Naive thymus-derived CD4-positive, alpha-beta T cell (primary cell): Measurements from ENCODE around the gene ANKS1B. TPM values are rescaled to one million over a fixed set of nuclear protein-coding genes. Genes with fewer than 3 reads are reported as not detected.

Source experiments
- ATAC-seq: fragments of 150-1000 bp; cut with Tn5 transposase; 2 replicates; pipeline ENCODE4 v1.10.0; 2021; ENCODE audit warnings: mild to moderate bottlenecking, moderate library complexity
- CTCF ChIA-PET: fragments of 350-600 bp; sonication (Branson Sonifier 250); formaldehyde crosslinking; loops from one replicate; lab custom pipeline; 2021; ENCODE audit warnings: antibody characterized with exemption; lab: Charles Lee
- POLR2A ChIA-PET: fragments of 350-600 bp; sonication (Branson Sonifier 250); formaldehyde crosslinking; loops from one replicate; lab custom pipeline; 2021; ENCODE audit warnings: antibody characterized with exemption, inconsistent platforms; lab: Charles Lee
- DNase-seq, 9 donors: peaks; one replicate each; pipeline versions ENCODE4 v3.0.0 to v3.0.0-alpha.2; 2020 to 2022; ENCODE audit warnings: mixed read lengths in 1 of 9
- H3K27ac ChIP-seq: one replicate; pipeline ENCODE4 v1.7.0; 2013; ENCODE audit warnings: mild to moderate bottlenecking, low read depth, low read length, moderate library complexity
- H3K27me3 ChIP-seq, 2 donors: one replicate each; pipeline ENCODE4 v1.7.0; 2013; ENCODE audit warnings: low read length in 2 of 2, mild to moderate bottlenecking in 2 of 2, moderate library complexity in 2 of 2; ENCODE audit not compliant: control insufficient read depth in 2 of 2, insufficient read depth in 2 of 2
- H3K36me3 ChIP-seq, 3 experiments: 1 replicate in 2 of 3; 2 replicates in 1 of 3; pipeline ENCODE4 v1.7.0; 2013; ENCODE audit warnings: low read length in 3 of 3, mild to moderate bottlenecking in 3 of 3, moderate library complexity in 1 of 3; ENCODE audit not compliant: insufficient read depth in 3 of 3, control insufficient read depth in 2 of 3
- H3K4me1 ChIP-seq, 2 donors: one replicate each; pipeline ENCODE4 v1.7.0; 2013; ENCODE audit warnings: low read length in 2 of 2, mild to moderate bottlenecking in 2 of 2, moderate library complexity in 1 of 2; ENCODE audit not compliant: control insufficient read depth in 2 of 2, insufficient read depth in 2 of 2
- H3K4me3 ChIP-seq: 2 replicates; pipeline ENCODE4 v1.7.0; 2013; ENCODE audit warnings: mild to moderate bottlenecking, low read length
- H3K9me3 ChIP-seq, 3 experiments: 1 replicate in 2 of 3; 2 replicates in 1 of 3; pipeline ENCODE4 v1.7.0; 2013; ENCODE audit warnings: low read length in 3 of 3; ENCODE audit not compliant: control insufficient read depth in 2 of 3
- H3K27ac Mint-ChIP-seq, 9 donors: one replicate each; pipeline ENCODE4 v1.8.0; 2020 to 2022; ENCODE audit warnings: mixed read lengths in 9 of 9, mild to moderate bottlenecking in 8 of 9, moderate library complexity in 5 of 9, inconsistent platforms in 2 of 9
- H3K27me3 Mint-ChIP-seq, 5 donors: one replicate each; pipeline ENCODE4 v1.8.0; 2021 to 2022; ENCODE audit warnings: mixed read lengths in 5 of 5, mild to moderate bottlenecking in 1 of 5
- H3K36me3 Mint-ChIP-seq, 5 donors: one replicate each; pipeline ENCODE4 v1.8.0; 2020 to 2022; ENCODE audit warnings: mixed read lengths in 5 of 5, mild to moderate bottlenecking in 3 of 5, inconsistent platforms in 1 of 5
- H3K4me1 Mint-ChIP-seq, 7 donors: one replicate each; pipeline ENCODE4 v1.8.0; 2020 to 2022; ENCODE audit warnings: mixed read lengths in 7 of 7, mild to moderate bottlenecking in 3 of 7, inconsistent platforms in 1 of 7
- H3K4me3 Mint-ChIP-seq, 10 donors: one replicate each; pipeline ENCODE4 v1.8.0; 2020 to 2022; ENCODE audit warnings: mild to moderate bottlenecking in 10 of 10, mixed read lengths in 10 of 10, moderate library complexity in 6 of 10, inconsistent platforms in 2 of 10
- H3K9me3 Mint-ChIP-seq, 11 donors: one replicate each; pipeline ENCODE4 v1.8.0; 2020 to 2022; ENCODE audit warnings: mixed read lengths in 11 of 11, mild to moderate bottlenecking in 4 of 11, inconsistent platforms in 1 of 11, moderate library complexity in 1 of 11
- intact Hi-C, 2 donors: fragments of 100-400 bp; cut with micrococcal nuclease; formaldehyde crosslinking; loops; one replicate each; pipeline ENCODE4 v1.15.1; 2023
- polyA plus RNA-seq, 2 donors: library from polyadenylated mRNA; unstranded; fragments of 300-500 nt; fragmentation: Illumina TruSeq; gene quantifications; one replicate each; pipeline ENCODE4 v1.2.3, GENCODE V29; 2021
- total RNA-seq, 6 experiments: library from RNA in 5 of 6; stranded (reverse) in 5 of 6; gene quantifications; 1 replicate in 5 of 6; 2 replicates in 1 of 6; pipeline ENCODE4 v1.2.3 and lab custom pipeline; 2021 to 2026

Gene ANKS1B
- total and polyA plus RNA-seq, 7 experiments from 2014 or later, result 0.97 TPM; not detected in 6

- Histone ChIP-seq H3K27me3 (no peaks in the 10 kb centered on the region), H3K4me3 (no peak overlapping the region), H3K4me1 (no peaks in the 10 kb centered on the region), H3K27ac (no peak overlapping the region), H3K9me3 (no peaks in the 10 kb centered on the region), H3K36me3 (no peaks in the 10 kb centered on the region)
- intact Hi-C loops, result no loop called here
- Mint-ChIP-seq H3K9me3 (peaks cover 0 to 7% (median 0%) of the 10 kb centered on the region in 11 donors), H3K27ac (no peak overlapping the region), H3K4me3 (no peak overlapping the region), H3K36me3 (no peaks in the 10 kb centered on the region), H3K27me3 (peaks cover 0 to 6% (median 0%) of the 10 kb centered on the region in 5 donors), H3K4me1 (no peaks in the 10 kb centered on the region)
- POLR2A ChIA-PET, result no interaction called here
- CTCF ChIA-PET, result no interaction called here
- no peak for DNase-seq
- no peak for ATAC-seq
These were observed 831.4 kb downstream of the ANKS1B start for GRCh38 chr12:99153293-99153692.

- H3K4me1 Mint-ChIP-seq, result no peaks in the 10 kb centered on the region
- DNase-seq (no peak), ATAC-seq (no peak)
- POLR2A ChIA-PET, result no interaction called here
- Histone ChIP-seq H3K36me3 (no peaks in the 10 kb centered on the region), H3K9me3 (no peaks in the 10 kb centered on the region), H3K27ac (no peak overlapping the region), H3K27me3 (no peaks in the 10 kb centered on the region), H3K4me3 (no peak overlapping the region), H3K4me1 (no peaks in the 10 kb centered on the region)
- H3K36me3 Mint-ChIP-seq, result no peaks in the 10 kb centered on the region
- CTCF ChIA-PET, result no interaction called here
- H3K9me3 Mint-ChIP-seq, result peaks cover 0 to 7% (median 0%) of the 10 kb centered on the region in 11 donors
- no peak overlapping the region for H3K27ac Mint-ChIP-seq
- intact Hi-C loops, result no loop called here
- H3K4me3 Mint-ChIP-seq, result no peak overlapping the region
- peaks cover 0 to 6% (median 0%) of the 10 kb centered on the region in 5 donors for H3K27me3 Mint-ChIP-seq
These were observed 832.4 kb downstream of the ANKS1B start for GRCh38 chr12:99152337-99152736.

- H3K27me3 Mint-ChIP-seq, result peaks cover 0 to 6% (median 0%) of the 10 kb centered on the region in 5 donors
- DNase-seq (no peak), ATAC-seq (no peak)
- intact Hi-C loops, result no loop called here
- Histone ChIP-seq H3K27me3 (no peaks in the 10 kb centered on the region), H3K9me3 (no peaks in the 10 kb centered on the region), H3K4me1 (no peaks in the 10 kb centered on the region), H3K36me3 (no peaks in the 10 kb centered on the region), H3K4me3 (no peak overlapping the region), H3K27ac (no peak overlapping the region)
- no peaks in the 10 kb centered on the region for H3K4me1 Mint-ChIP-seq
- ChIA-PET POLR2A (no interaction called here), CTCF (no interaction called here)
- H3K27ac Mint-ChIP-seq, result no peak overlapping the region
- no peaks in the 10 kb centered on the region for H3K36me3 Mint-ChIP-seq
- H3K4me3 Mint-ChIP-seq, result no peak overlapping the region
- peaks cover 0 to 7% (median 0%) of the 10 kb centered on the region in 11 donors for H3K9me3 Mint-ChIP-seq
These were observed 833.0 kb downstream of the ANKS1B start for GRCh38 chr12:99151744-99152143.

- no peak overlapping the region for H3K27ac Mint-ChIP-seq
- peaks cover 0 to 5% (median 0%) of the 10 kb centered on the region in 5 donors for H3K27me3 Mint-ChIP-seq
- ChIA-PET POLR2A (no interaction called here), CTCF (no interaction called here)
- intact Hi-C loops, result loop anchor here in 1 of 2 donors (10.0 kb wide), 1 partner anchor 178 kb away; no protein-coding TSS in a partner anchor
- Histone ChIP-seq H3K4me3 (no peak overlapping the region), H3K27me3 (no peaks in the 10 kb centered on the region), H3K4me1 (no peaks in the 10 kb centered on the region), H3K36me3 (no peaks in the 10 kb centered on the region), H3K27ac (no peak overlapping the region), H3K9me3 (no peaks in the 10 kb centered on the region)
- DNase-seq (no peak), ATAC-seq (no peak)
- no peaks in the 10 kb centered on the region for H3K36me3 Mint-ChIP-seq
- no peaks in the 10 kb centered on the region for H3K4me1 Mint-ChIP-seq
- H3K9me3 Mint-ChIP-seq, result peaks cover 0 to 8% (median 5%) of the 10 kb centered on the region in 11 donors
- H3K4me3 Mint-ChIP-seq, result no peak overlapping the region
These were observed 837.6 kb downstream of the ANKS1B start for GRCh38 chr12:99147130-99147529.

GRCh38 chr12:99146730-99147129 lies 838.0 kb downstream of the ANKS1B start:
- Histone ChIP-seq H3K9me3 (no peaks in the 10 kb centered on the region), H3K4me3 (no peak overlapping the region), H3K4me1 (no peaks in the 10 kb centered on the region), H3K27ac (no peak overlapping the region), H3K27me3 (no peaks in the 10 kb centered on the region), H3K36me3 (no peaks in the 10 kb centered on the region)
- Mint-ChIP-seq H3K36me3 (no peaks in the 10 kb centered on the region), H3K4me1 (no peaks in the 10 kb centered on the region), H3K9me3 (peaks cover 0 to 12% (median 6%) of the 10 kb centered on the region in 11 donors), H3K4me3 (no peak overlapping the region), H3K27me3 (peaks cover 0 to 5% (median 0%) of the 10 kb centered on the region in 5 donors), H3K27ac (no peak overlapping the region)
- ChIA-PET POLR2A (no interaction called here), CTCF (no interaction called here)
- intact Hi-C loops, result loop anchor here in 1 of 2 donors (10.0 kb wide), 1 partner anchor 178 kb away; no protein-coding TSS in a partner anchor
- DNase-seq (no peak), ATAC-seq (no peak)

- no peak for DNase-seq
- no peaks in the 10 kb centered on the region for H3K4me1 Mint-ChIP-seq
- H3K27me3 Mint-ChIP-seq, result peaks cover 0 to 5% (median 0%) of the 10 kb centered on the region in 5 donors
- Histone ChIP-seq H3K4me1 (no peaks in the 10 kb centered on the region), H3K27me3 (no peaks in the 10 kb centered on the region), H3K36me3 (no peaks in the 10 kb centered on the region), H3K9me3 (no peaks in the 10 kb centered on the region), H3K27ac (no peak overlapping the region), H3K4me3 (no peak overlapping the region)
- H3K27ac Mint-ChIP-seq, result no peak overlapping the region
- ChIA-PET POLR2A (no interaction called here), CTCF (no interaction called here)
- H3K9me3 Mint-ChIP-seq, result peaks cover 0 to 13% (median 6%) of the 10 kb centered on the region in 11 donors
- H3K4me3 Mint-ChIP-seq, result no peak overlapping the region
- no peaks in the 10 kb centered on the region for H3K36me3 Mint-ChIP-seq
- intact Hi-C loops, result loop anchor here in 1 of 2 donors (10.0 kb wide), 1 partner anchor 179 kb away; no protein-coding TSS in a partner anchor
- no peak for ATAC-seq
These were observed 838.6 kb downstream of the ANKS1B start for GRCh38 chr12:99146185-99146584.

GRCh38 chr12:99142651-99143050 lies 842.1 kb downstream of the ANKS1B start:
- Mint-ChIP-seq H3K27me3 (peaks cover 0 to 5% (median 0%) of the 10 kb centered on the region in 5 donors), H3K36me3 (no peaks in the 10 kb centered on the region), H3K9me3 (peaks cover 4 to 20% (median 9%) of the 10 kb centered on the region in 11 donors), H3K27ac (no peak overlapping the region), H3K4me3 (no peak overlapping the region), H3K4me1 (peaks cover 0 to 2% (median 0%) of the 10 kb centered on the region in 7 donors)
- Histone ChIP-seq H3K9me3 (no peaks in the 10 kb centered on the region), H3K27me3 (no peaks in the 10 kb centered on the region), H3K4me1 (no peaks in the 10 kb centered on the region), H3K27ac (no peak overlapping the region), H3K36me3 (no peaks in the 10 kb centered on the region), H3K4me3 (no peak overlapping the region)
- ChIA-PET POLR2A (no interaction called here), CTCF (no interaction called here)
- DNase-seq (no peak), ATAC-seq (no peak)
- intact Hi-C loops, result loop anchor here in 1 of 2 donors (10.0 kb wide), 1 partner anchor 182 kb away; no protein-coding TSS in a partner anchor
